ENCODE measurements around the gene FANCE.
A peak's percentile ranks its signal among the peaks of the same experiment; 100 is the strongest.

FANCE gene, protein sequence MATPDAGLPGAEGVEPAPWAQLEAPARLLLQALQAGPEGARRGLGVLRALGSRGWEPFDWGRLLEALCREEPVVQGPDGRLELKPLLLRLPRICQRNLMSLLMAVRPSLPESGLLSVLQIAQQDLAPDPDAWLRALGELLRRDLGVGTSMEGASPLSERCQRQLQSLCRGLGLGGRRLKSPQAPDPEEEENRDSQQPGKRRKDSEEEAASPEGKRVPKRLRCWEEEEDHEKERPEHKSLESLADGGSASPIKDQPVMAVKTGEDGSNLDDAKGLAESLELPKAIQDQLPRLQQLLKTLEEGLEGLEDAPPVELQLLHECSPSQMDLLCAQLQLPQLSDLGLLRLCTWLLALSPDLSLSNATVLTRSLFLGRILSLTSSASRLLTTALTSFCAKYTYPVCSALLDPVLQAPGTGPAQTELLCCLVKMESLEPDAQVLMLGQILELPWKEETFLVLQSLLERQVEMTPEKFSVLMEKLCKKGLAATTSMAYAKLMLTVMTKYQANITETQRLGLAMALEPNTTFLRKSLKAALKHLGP

DNA sequence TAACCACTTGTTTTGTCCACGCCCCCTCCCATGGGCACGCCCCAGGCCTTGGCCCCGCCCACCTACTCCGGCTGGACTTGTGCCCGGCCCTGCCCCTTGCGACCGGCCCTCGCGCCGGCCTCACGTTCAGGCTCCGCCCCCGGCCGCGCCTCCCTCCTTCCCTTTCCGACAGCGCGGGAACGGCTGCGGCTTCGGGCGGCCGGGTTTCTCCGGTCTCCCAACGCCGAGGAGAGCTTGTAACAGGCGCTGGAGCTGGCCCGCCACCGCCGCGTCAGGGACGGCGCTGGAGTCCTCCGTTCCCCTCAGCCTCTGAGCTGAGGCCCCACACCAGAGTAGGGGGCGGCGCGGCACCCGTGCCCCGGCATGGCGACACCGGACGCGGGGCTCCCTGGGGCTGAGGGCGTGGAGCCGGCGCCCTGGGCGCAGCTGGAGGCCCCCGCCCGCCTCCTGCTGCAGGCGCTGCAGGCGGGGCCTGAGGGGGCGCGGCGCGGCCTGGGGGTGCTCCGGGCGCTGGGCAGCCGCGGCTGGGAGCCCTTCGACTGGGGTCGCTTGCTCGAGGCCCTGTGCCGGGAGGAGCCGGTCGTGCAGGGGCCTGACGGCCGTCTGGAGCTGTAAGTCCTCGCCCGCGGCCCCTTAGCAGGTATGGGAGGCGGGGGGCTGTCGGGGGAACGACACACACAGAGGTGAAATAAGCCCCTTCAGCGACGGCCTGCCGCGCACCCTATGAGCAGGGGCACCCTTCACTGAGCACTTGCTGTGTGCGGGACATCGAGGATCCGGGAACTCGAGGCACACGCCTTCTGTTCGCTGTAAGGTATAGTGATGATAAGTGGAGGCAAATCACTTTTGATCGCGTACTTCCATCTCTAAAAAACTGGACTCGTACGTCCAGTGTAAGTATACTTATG lies at the start of gene FANCE:
TSS of gene FANCE (plus strand) at position 156 of the 908 bp plus-strand sequence. CDS start at position 364, 208 bp downstream.
- DNase-seq, result peak; percentile 78

DNA sequence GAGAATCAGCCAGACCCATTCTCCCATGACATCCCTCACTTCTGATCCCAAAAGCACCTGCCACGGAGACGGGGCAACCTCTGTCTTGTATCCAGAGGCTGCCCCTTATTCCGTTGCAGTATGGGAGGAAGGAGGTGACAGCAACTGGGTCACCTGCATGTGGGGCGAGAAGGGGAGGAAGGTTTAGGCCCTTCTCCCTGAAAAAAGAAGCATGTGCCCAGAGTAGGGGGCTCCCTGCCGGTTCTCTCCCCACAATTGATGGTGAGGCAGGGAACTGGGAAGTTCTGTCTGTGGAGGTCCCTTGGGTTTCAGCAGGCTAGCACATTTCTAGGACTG lies 49.3 kb upstream of the FANCE start:
- DNase-seq, result no peak

DNA sequence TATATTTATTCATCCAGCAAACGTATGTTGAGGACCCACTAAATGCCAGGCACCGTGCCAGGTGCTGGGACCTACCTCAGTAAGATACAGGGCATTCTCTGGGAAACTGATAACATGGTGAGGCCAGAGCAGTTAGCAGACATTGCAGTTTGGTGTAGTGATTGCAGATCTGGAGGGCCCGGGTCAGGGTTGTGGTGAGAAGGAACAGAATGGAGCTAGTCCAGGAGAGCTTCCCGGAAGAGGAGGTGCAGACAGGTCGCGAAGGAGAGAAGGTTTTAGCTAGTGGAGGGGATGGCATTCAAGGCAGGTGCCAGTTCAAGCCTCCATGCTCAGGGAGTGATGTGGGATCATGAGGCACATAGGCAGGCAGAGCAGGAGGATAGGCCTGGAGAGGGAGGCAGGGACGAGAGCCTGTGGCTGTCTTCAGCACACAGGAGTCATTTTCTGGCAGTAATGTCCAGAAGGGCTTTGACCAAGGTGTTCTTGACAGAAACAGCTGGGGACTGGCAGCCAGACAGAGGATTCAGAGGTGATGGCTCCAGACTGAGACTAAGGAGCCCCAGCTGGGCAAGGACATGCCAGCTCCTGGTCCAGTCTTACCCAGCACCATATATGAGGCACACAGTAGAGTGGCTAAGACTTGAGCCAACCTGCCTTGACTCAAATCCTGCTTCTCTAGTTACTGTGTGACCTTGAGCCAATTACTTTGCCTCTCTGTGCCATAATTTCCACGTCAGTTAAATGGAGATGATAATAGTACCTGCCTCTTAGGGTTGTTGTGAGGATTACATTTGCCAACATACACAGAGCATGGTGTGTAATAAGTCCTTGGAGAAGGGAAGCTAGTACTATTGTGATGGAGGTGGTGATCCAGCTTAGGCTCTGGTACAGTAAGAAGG lies 48.3 kb upstream of the FANCE start:
- DNase-seq, result no peak

DNA sequence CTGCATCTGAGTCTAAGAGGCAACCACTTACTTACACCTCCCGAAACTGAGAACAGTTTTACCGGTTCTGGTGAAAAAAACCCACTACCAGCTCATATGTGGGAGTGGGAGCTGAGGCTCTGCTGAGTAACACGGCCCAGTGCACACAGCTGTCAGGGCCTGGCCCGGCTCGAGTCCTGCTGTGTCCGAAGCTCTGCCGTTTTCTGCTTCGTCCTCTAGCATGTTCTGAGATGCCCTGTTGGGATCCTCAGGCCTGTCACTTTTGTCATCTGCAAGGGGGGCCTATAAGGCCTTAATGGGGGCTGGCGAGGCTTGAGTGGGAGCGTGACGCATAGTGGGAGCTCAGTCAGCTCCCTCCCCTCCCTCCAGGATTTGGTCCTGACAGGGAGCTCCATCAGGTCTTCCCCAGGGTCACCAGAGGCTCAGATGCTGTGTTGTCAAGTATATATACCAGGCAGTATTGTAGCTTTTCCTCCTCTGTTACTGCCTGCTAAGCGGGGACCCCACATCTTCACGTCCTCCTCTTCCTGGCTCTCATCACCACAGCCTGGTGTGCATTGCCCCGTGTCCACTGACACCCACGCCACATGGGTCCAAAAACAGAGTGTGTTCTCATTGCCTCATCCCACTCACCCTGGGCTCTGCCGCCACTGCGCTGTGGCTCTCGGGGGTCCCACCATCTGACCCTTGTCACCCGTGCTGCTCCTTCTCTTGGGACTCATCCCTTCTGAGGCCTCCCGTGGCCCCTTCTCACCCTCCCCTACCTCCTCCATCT lies 45.2 kb upstream of the FANCE start:
- no peak for DNase-seq

DNA sequence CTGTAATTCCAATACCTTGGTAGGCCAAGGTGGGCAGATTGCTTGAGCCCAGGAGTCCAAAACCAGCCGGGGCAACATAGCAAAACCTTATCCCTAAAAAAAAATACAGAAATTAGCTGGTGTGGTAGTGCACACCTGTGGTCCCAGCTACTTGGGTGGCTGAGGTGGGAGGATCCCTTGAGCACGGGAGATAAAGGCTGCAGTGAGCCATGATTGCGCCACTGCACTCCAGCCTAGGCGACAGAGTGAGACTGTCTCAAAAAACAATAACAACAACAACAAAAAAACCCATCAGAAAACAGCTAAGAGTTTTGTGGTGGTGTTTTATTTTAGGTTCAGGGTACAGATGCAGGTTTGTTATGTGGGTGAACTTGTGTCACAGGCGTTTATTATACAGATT lies 42.9 kb upstream of the FANCE start:
- DNase-seq, result no peak

DNA sequence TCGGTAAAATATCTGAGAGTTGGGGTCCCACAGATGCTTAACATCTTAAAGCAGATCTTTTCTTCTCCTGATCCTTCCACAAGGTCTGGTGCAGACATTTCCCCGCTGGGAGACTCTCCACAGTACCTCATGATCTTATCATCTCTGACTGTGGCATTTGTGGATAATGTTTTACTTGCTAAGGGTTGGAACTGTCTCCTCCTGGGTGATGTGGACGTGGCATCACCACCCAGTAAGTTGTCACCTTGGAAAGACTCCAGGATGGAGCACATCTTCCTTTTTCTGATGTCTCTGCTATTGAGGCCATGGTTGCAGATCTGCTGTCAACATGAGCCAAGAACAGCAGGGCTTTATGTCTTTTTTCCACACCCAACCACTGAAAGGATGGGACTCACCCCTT lies 42.0 kb upstream of the FANCE start:
- no peak for DNase-seq

DNA sequence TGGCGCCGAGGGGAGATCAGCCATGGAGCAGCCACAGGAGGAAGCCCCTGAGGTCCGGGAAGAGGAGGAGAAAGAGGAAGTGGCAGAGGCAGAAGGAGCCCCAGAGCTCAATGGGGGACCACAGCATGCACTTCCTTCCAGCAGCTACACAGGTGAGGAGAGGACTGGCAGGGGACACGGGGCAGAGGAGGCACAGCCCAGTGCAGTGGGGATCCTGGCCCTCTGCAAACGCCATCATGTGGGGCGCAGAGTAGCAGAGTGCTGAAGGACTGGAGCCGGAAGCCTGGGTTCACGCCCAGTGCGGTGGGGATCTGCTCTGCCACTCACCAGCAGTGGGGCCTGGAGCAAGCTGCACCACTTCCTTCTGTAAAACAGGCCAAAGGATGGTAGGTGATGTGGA lies 41.1 kb upstream of the FANCE start:
- DNase-seq, result no peak

DNA sequence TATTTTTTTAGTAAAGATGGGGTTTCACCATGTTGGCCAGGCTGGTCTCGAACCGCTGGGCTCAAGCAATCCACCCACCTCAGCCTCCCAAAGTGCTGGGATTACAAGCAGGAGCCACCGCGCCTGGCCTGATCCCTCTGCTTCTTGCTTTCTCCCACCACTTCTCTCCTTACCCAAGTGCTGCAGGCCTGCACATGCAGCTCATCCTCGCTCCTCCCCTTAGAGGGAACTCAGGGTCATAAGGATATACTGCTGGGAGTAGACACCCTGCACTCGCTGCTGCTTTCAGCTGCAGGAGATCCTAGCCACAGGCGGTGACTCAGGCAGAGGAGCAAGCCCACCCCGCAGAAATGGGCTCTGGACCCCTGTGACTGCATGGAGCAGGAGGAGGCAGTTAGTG lies 40.0 kb upstream of the FANCE start:
- no peak for DNase-seq

DNA sequence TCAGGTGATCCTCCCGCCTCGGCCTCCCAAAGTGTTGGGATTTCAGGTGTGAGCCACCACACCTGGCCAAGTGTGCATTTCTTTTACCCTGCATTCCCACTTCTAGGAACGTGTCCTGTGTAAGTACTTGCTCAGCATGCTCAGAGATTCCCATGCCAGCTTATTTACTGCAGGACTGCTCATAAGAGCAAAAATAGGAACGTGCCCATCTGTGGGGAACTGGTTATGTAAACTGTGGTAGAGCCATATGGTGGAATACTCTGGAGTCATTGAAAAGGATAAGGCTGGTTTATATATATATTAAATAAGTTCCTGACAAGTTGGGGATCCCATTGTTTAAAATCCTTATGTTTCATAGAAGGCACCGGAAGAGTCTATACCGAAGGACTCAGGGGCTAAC lies 38.2 kb upstream of the FANCE start:
- DNase-seq, result no peak

DNA sequence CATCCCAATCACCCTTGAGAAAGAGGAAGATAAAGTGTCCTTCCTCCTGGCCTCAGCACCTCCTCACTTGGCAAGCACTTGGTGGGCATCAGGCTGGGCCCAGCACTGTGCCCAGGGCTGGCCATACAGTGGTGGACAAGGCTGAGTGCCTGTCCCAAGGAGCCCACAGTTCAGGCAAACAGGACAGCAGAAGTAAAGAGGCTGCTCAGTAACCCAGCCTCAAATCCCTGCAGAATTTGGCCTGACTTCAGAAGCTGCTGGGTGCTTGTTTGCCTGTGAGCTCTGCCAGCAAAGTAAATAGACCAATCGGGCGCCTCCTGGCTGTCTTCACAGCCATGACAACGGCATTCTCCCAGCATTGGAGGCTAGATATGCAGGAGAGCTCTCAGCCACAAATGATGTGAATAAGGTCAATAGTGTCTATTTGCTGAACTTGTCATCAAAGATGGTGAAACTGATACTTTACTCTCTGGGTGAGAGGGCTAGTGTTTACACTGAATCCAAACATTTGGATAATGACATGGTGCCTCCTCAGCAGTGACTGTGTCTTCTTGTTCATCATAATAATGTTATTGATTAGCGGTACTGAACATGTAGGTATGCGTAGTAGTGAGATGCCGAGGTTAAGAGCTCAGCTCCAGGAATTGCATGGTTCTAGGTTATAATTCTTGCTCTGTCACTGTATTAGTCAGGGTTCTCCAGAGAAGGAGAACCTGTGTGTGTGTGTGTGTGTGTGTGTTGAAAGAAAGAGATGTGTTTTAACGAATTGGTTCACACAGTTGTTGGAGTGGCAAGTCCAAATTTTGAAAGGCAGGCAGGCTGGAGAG lies 36.9 kb upstream of the FANCE start:
- DNase-seq, result peak; percentile 82

DNA sequence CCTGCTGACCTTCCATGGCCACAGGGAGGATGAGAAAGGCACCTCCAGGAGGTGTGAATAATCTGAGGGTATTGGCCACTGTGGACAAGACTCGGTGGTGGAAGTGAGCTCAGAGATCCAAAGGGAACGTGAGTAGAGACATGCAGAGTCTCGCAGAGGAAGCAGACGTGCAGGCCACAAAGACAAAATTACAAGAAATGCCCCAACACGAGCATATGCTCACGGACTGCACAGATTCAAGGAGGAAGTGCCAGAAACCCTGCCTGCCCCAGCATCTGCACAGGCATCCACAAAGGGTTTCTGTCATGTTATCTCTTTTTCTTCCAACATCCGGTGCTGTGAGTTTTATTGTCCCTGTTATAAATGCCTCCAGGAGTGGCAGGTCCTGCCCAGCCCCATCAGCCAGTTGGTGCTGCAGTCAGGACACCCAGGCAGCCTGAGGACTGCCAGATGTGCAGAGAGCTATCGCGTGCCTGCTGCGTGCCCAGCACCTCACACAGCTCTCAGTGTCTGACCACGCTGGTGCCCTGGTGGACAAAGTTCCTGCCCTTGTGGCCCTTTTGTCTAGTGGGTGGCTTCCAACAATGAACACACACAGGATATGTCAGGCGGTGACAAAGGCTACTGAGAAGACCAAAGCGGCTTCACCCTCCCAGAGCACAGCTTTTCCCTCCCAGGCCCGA lies 34.0 kb upstream of the FANCE start:
- no peak for DNase-seq

DNA sequence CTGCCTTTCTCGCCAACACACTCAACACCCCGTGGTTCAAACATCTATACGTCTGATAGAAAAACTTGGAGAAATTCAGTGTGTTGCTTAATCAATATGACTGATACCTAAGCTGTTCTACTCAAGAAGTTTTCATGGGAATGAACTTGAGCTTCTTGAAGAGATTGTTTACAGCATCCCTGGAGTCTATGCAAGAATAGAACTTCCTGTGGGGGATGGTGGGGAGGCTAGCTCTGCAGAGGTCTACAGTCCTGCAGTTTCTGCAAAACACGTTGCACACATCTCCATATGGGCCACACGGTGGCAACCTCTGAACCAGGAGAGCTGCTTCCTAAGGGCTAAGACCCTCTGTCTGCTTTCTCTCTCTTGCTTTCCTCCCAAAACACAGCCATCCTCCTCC lies 32.7 kb upstream of the FANCE start:
- DNase-seq, result no peak

DNA sequence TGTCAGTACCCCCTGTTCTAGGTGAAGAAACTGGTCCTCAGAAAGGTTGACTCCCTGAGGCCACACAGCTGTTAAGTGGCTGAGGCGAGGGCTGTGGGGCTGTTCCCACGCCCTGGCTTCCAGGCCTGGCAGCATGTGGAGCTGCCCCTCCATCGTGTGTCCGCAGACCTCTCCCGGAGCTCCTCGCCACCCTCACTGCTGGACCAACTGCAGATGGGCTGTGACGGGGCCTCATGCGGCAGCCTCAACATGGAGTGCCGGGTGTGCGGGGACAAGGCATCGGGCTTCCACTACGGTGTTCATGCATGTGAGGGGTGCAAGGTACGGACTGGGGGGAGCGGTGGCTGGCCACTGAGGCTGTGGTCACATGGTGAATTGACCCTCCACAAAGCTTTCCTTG lies 32.2 kb upstream of the FANCE start:
- DNase-seq, result no peak

DNA sequence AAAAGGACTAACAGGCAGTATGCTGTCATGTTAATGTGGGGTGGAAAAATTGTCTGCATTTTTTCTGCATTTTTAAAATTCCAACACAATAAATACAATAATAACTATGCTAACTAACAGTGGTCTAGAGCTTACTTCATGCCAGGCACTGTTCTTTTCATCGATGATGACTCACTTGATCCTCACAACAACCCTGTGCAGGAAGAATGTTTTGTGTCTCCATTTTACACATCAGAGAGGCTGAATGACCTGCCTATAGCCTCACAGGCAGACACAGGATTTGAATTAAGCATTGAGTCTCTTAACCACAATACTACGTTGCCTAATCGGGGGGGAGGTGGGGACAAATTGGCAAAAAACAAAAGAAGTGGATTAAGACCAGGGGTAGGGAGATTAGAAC lies 26.9 kb upstream of the FANCE start:
- no peak for DNase-seq

DNA sequence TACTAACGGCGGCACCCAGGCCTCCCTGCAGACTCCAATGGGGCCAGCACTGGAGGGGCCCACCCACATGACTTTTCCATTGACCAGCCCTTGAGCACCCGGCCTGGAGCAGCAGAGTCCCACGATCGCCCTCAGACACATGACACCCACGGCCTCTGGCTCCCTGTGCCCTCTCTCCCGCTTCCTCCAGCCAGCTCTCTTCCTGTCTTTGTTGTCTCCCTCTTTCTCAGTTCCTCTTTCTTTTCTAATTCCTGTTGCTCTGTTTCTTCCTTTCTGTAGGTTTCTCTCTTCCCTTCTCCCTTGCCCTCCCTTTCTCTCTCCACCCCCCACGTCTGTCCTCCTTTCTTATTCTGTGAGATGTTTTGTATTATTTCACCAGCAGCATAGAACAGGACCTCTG lies 26.1 kb upstream of the FANCE start:
- no peak for DNase-seq

DNA sequence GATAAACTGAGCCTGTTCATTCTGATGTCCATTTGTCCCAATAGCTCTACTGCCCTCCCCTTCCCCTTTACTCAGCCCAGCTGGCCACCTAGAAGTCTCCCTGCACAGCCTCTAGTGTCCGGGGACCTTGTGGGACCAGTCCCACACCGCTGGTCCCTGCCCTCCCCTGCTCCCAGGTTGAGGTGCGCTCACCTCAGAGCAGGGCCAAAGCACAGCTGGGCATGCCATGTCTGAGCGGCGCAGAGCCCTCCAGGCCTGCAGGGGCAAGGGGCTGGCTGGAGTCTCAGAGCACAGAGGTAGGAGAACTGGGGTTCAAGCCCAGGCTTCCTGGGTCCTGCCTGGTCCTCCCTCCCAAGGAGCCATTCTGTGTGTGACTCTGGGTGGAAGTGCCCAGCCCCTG lies 24.7 kb upstream of the FANCE start:
- DNase-seq, result no peak

DNA sequence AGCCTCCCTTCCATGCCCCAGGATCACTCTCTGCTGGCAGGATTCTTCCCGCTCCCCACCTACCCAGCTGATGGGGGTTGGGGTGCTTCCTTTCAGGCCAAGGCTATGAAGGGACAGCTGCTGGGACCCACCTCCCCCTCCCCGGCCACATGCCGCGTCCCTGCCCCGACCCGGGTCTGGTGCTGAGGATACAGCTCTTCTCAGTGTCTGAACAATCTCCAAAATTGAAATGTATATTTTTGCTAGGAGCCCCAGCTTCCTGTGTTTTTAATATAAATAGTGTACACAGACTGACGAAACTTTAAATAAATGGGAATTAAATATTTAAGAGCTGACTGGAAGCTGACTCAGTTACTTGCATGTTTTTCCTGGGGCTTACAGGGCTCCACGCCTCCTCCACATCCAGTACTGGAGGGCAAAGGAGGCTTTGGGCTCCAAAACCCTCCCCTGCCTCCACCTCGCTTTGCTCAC lies 24.3 kb upstream of the FANCE start:
- DNase-seq, result no peak

DNA sequence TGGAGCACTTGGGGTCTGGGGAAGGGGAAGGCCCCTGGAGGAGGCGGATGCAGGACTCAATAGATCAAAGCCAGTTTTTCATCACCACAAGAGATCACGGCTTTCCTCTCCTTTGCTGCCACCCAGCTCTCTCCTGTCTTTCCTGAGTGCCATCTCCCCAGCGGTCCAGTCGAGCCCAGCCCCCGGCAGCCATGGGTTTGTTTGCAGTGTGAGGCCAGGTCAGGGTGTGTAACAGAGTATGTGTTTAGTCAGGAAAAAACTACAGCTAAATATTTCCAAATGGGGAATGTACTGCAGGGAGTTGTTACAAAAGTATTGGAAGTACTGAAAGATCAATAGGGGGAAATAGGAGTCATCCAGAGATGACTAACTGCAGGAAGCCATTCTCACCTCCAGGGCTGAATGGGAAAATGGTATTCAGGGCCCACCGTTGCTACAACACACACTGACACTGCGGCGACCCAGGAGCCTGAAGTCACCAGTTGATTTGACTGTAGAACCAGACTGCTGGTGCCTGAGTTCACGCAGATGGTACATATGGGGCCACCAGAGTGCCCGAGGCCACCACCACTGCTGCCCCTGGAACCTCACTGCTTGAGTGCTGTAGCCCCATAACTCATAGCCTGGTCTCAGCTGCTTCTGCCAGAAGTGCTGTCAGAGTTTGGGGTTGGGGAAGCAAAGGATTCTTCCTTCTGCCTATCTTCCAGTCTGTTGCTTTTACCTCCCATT lies 23.6 kb upstream of the FANCE start:
- DNase-seq, result no peak

DNA sequence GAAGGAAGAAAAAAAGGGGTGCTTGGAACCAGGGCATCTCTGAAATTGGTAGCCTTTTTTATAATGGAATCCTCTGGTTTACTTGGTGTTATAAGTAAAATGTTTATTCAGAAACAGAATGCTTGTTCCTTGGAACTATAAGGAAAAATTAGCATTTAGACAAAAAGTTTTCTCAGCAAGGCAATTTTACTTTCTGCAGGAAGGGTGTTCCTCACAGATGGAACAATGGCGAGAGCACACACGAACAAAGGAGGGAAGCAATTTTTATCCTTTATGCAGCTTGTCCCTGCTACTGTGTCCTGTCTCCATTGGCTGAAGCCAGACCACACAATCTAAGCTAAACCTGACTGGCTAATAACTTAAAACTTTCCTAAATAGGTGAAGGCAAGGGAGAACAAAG lies 22.7 kb upstream of the FANCE start:
- no peak for DNase-seq

DNA sequence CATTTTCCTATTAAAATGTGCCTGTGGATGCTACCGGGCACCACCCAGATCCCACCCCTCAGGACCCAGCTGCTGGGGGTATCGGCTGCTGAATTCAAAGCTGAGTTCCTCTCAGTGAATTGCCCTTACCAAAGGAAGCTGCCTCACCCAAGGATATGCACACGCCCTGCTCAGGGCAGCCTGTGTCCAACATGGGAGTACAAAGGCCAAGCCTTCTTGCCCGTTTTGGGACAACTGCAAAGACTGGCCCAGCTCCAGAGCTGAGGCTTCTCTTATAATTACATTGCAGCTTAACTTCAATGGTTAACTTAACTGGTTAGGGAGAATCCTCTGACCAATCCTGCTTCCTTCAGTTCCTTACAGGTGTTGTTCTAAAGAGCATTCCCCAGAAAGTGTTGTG lies 19.8 kb upstream of the FANCE start:
- no peak for DNase-seq

Data from DMS79 treated with DMSO at 0.1 percent for 48 hours (cell line).